ENCODE results near the gene CACNA1C. TPM values are rescaled to one million over a fixed set of nuclear protein-coding genes. Genes with fewer than 3 reads are reported as not detected.
A peak's percentile ranks its signal among the peaks of the same experiment; 100 is the strongest.

Gene CACNA1C
- total RNA-seq, 3 donors from 2014 or later: 2.6 to 11.8 (median 9.5) TPM

- peak overlapping the region in 1 of 2 donors; percentile 88 for H3K27ac ChIP-seq
- no peaks in the 10 kb centered on the region for H3K36me3 ChIP-seq
- no peaks in the 10 kb centered on the region for H3K9me3 ChIP-seq
- DNase-seq (ENCODE audit: low spot score in 2 of 2): no peak
- TF ChIP-seq POLR2A (IDR thresholded peaks at IDR 0.05): no peak
- intact Hi-C loops (cut with DNase I; ENCODE audit: low total_unique reads): no loop called here
- peaks cover 0 to 3% of the 10 kb centered on the region in 2 donors for H3K4me1 ChIP-seq
- H3K4me3 ChIP-seq: no peak overlapping the region
- no peaks in the 10 kb centered on the region for H3K27me3 ChIP-seq
These were observed 442.8 kb downstream of the CACNA1C start for GRCh38 chr12:2495417-2496112.

GRCh38 chr12:2498964-2499500 is 446.2 kb downstream of the CACNA1C start:
- no peaks in the 10 kb centered on the region for H3K9me3 ChIP-seq
- H3K4me3 ChIP-seq: no peak overlapping the region
- TF ChIP-seq POLR2A (IDR thresholded peaks at IDR 0.05) (no peak), POLR2AphosphoS5 (IDR thresholded peaks at IDR 0.05) (no peak)
- TF ChIP-seq, protein P1, sequence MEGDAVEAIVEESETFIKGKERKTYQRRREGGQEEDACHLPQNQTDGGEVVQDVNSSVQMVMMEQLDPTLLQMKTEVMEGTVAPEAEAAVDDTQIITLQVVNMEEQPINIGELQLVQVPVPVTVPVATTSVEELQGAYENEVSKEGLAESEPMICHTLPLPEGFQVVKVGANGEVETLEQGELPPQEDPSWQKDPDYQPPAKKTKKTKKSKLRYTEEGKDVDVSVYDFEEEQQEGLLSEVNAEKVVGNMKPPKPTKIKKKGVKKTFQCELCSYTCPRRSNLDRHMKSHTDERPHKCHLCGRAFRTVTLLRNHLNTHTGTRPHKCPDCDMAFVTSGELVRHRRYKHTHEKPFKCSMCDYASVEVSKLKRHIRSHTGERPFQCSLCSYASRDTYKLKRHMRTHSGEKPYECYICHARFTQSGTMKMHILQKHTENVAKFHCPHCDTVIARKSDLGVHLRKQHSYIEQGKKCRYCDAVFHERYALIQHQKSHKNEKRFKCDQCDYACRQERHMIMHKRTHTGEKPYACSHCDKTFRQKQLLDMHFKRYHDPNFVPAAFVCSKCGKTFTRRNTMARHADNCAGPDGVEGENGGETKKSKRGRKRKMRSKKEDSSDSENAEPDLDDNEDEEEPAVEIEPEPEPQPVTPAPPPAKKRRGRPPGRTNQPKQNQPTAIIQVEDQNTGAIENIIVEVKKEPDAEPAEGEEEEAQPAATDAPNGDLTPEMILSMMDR (IDR thresholded peaks at IDR 0.05): no peak
- peaks cover 0 to 3% of the 10 kb centered on the region in 2 donors for H3K4me1 ChIP-seq
- no peaks in the 10 kb centered on the region for H3K36me3 ChIP-seq
- no peak for DNase-seq (ENCODE audit: low spot score in 2 of 2)
- intact Hi-C loops (cut with DNase I; ENCODE audit: low total_unique reads): no loop called here
- H3K27me3 ChIP-seq: no peaks in the 10 kb centered on the region
- no peak overlapping the region for H3K27ac ChIP-seq

GRCh38 chr12:2501464-2502191 is 448.8 kb downstream of the CACNA1C start:
- no peaks in the 10 kb centered on the region for H3K4me1 ChIP-seq
- H3K36me3 ChIP-seq: no peaks in the 10 kb centered on the region
- peak overlapping the region in 1 of 2 donors; percentile 43 for H3K27ac ChIP-seq
- no peak for TF ChIP-seq POLR2AphosphoS5 (IDR thresholded peaks at IDR 0.05)
- TF ChIP-seq, protein P1 (IDR thresholded peaks at IDR 0.05): no peak
- no peak for TF ChIP-seq POLR2A (IDR thresholded peaks at IDR 0.05)
- intact Hi-C loops (cut with DNase I; ENCODE audit: low total_unique reads): no loop called here
- no peaks in the 10 kb centered on the region for H3K27me3 ChIP-seq
- DNase-seq (ENCODE audit: low spot score in 2 of 2): no peak
- no peak overlapping the region for H3K4me3 ChIP-seq
- H3K9me3 ChIP-seq: no peaks in the 10 kb centered on the region

GRCh38 chr12:2503036-2503435 is 450.2 kb downstream of the CACNA1C start:
- Histone ChIP-seq H3K27ac (no peak overlapping the region), H3K4me1 (no peaks in the 10 kb centered on the region), H3K4me3 (no peak overlapping the region), H3K27me3 (no peaks in the 10 kb centered on the region), H3K36me3 (no peaks in the 10 kb centered on the region), H3K9me3 (no peaks in the 10 kb centered on the region)
- TF ChIP-seq POLR2AphosphoS5 (IDR thresholded peaks at IDR 0.05) (no peak), POLR2A (IDR thresholded peaks at IDR 0.05) (no peak)
- TF ChIP-seq, protein P1 (IDR thresholded peaks at IDR 0.05): no peak
- intact Hi-C loops (cut with DNase I; ENCODE audit: low total_unique reads): no loop called here
- no peak for DNase-seq (ENCODE audit: low spot score in 2 of 2)

DNA sequence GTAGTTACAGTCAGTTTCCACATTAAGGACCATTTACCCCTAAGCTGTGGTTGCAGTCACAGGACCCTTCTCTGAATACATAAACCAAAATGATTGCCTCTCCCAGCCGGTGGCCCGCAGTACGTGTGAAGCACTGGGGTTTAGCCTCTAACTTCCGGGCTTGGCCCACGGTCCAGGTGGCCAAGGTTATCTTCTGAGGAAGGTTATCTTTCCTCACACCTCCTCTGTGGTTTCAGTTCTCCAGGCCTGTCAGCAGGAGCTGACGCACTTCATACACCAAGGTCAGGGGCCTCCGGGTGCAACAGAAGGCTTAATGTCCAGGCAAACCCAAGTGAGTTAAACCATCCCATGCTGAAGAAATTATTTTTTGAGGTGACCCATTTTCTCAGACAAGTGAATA is 451.0 kb downstream of the CACNA1C start:
- no peak for TF ChIP-seq POLR2AphosphoS5 (IDR thresholded peaks at IDR 0.05)
- TF ChIP-seq, protein P1 (IDR thresholded peaks at IDR 0.05): no peak
- Histone ChIP-seq H3K4me3 (no peak overlapping the region), H3K27me3 (no peaks in the 10 kb centered on the region), H3K9me3 (no peaks in the 10 kb centered on the region), H3K36me3 (no peaks in the 10 kb centered on the region), H3K4me1 (no peaks in the 10 kb centered on the region), H3K27ac (no peak overlapping the region)
- no peak for DNase-seq (ENCODE audit: low spot score in 2 of 2)
- intact Hi-C loops (cut with DNase I; ENCODE audit: low total_unique reads): no loop called here
